ENCODE results near the gene NR1H3.

NR1H3 gene

DNA sequence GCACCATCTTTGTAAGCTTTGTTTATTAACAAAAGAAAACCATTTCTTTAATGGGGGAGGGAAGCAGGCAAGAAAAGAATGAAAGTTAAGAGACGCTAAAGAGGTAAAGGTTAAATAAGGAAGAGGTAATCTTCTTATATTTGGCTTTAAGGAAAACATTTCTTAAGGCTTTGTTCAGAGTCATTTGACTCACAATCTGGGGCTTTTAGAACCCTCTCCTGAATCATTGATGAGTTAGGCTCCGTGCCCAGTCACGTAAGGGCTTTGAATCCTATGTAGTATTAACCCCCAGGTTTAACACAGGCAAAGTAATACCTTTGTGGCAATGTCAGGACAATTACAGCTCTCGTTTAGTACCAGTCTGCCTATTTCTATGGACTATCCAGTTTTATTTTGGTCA, 38.2 kb downstream of the NR1H3 start:
- Histone ChIP-seq H3K4me1 (ENCODE audit: control insufficient read depth in 1 of 2, insufficient read depth in 1 of 2, low read depth in 1 of 2, low read length in 1 of 2) (no peaks in the 10 kb centered on the region), H3K4me3 (ENCODE audit: low read depth in 1 of 2, low read length in 1 of 2) (no peak overlapping the region), H3K36me3 (peaks cover 75% of the 10 kb centered on the region), H3K27ac (no peak overlapping the region), H3K27me3 (no peaks in the 10 kb centered on the region), H3K9me3 (no peaks in the 10 kb centered on the region)
- TF ChIP-seq, protein P1, sequence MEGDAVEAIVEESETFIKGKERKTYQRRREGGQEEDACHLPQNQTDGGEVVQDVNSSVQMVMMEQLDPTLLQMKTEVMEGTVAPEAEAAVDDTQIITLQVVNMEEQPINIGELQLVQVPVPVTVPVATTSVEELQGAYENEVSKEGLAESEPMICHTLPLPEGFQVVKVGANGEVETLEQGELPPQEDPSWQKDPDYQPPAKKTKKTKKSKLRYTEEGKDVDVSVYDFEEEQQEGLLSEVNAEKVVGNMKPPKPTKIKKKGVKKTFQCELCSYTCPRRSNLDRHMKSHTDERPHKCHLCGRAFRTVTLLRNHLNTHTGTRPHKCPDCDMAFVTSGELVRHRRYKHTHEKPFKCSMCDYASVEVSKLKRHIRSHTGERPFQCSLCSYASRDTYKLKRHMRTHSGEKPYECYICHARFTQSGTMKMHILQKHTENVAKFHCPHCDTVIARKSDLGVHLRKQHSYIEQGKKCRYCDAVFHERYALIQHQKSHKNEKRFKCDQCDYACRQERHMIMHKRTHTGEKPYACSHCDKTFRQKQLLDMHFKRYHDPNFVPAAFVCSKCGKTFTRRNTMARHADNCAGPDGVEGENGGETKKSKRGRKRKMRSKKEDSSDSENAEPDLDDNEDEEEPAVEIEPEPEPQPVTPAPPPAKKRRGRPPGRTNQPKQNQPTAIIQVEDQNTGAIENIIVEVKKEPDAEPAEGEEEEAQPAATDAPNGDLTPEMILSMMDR (IDR thresholded peaks at IDR 0.05), result no peak

DNA sequence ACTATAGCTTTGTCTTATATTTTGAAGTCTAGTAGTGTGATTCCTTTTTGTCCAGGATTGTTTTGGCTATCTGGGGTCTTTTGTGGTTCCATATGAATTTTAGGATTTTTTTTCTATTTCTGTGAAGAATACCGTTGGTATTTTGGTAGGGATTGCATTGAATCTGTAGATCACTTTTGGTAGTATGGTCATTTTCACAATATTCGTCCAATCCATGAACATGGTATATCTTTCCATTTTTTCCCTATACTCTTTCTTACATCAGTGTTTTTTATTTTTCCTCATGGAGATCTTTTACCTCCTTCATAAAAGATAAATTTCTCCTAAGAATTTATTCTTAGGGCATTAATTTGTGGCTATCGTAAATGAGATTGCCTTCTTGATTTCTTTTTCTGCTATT, 41.3 kb downstream of the NR1H3 start:
- Histone ChIP-seq H3K9me3 (no peaks in the 10 kb centered on the region), H3K27ac (no peak overlapping the region), H3K36me3 (peaks cover 53% of the 10 kb centered on the region), H3K27me3 (no peaks in the 10 kb centered on the region), H3K4me3 (ENCODE audit: low read depth in 1 of 2, low read length in 1 of 2) (no peak overlapping the region), H3K4me1 (ENCODE audit: control insufficient read depth in 1 of 2, insufficient read depth in 1 of 2, low read depth in 1 of 2, low read length in 1 of 2) (no peaks in the 10 kb centered on the region)
- TF ChIP-seq, protein P1 (IDR thresholded peaks at IDR 0.05), result no peak

- no peaks in the 10 kb centered on the region for H3K9me3 ChIP-seq
- no peaks in the 10 kb centered on the region for H3K4me1 ChIP-seq (ENCODE audit: control insufficient read depth in 1 of 2, insufficient read depth in 1 of 2, low read depth in 1 of 2, low read length in 1 of 2)
- H3K4me3 ChIP-seq (ENCODE audit: low read depth in 1 of 2, low read length in 1 of 2), result no peak overlapping the region
- H3K36me3 ChIP-seq, result peaks cover 54% of the 10 kb centered on the region
- H3K27me3 ChIP-seq, result no peaks in the 10 kb centered on the region
- no peak overlapping the region for H3K27ac ChIP-seq
- TF ChIP-seq, protein P1 (IDR thresholded peaks at IDR 0.05), result no peak
Measured at GRCh38 chr11:47302853-47303252, 45.1 kb downstream of the NR1H3 start.

GRCh38 chr11:47305734-47306483, 48.1 kb downstream of the NR1H3 start:
- Histone ChIP-seq H3K4me1 (ENCODE audit: control insufficient read depth in 1 of 2, insufficient read depth in 1 of 2, low read depth in 1 of 2, low read length in 1 of 2) (no peaks in the 10 kb centered on the region), H3K27me3 (no peaks in the 10 kb centered on the region), H3K4me3 (ENCODE audit: low read depth in 1 of 2, low read length in 1 of 2) (no peak overlapping the region), H3K36me3 (peaks cover 69% of the 10 kb centered on the region), H3K9me3 (no peaks in the 10 kb centered on the region), H3K27ac (no peak overlapping the region)
- TF ChIP-seq, protein P1 (IDR thresholded peaks at IDR 0.05), result no peak

DNA sequence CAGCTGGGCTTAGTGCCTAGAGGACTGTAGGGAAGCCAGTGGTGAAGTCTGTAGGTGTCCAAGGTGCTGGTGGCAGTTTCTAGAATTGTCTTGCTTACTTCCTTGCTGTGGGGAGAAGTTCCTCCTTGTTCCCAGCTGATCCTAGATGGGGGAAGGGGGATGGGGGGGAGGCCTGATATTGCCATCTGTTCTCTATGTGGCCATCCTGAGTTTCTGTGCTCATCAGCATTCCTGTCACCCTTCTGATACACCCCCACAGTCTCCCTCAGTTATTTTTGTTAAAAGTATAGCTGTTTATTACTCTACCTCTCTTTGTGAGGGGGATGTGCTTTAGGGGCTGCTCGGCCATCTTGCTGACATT, 48.7 kb downstream of the NR1H3 start:
- TF ChIP-seq, protein P1 (IDR thresholded peaks at IDR 0.05), result no peak
- Histone ChIP-seq H3K4me3 (ENCODE audit: low read depth in 1 of 2, low read length in 1 of 2) (no peak overlapping the region), H3K27me3 (no peaks in the 10 kb centered on the region), H3K4me1 (ENCODE audit: control insufficient read depth in 1 of 2, insufficient read depth in 1 of 2, low read depth in 1 of 2, low read length in 1 of 2) (no peaks in the 10 kb centered on the region), H3K27ac (no peak overlapping the region), H3K9me3 (no peaks in the 10 kb centered on the region), H3K36me3 (peaks cover 74% of the 10 kb centered on the region)

All from neutrophil (primary cell).